GM18505 (cell line): Measurements from ENCODE around the gene DCP1A.
"Not testable (repeated sequence)": the region's sequence is repeated elsewhere in the genome, so short reads cannot be mapped to it uniquely, and the experiment has no call there.

Source experiments
- ATAC-seq: cut with Tn5 transposase; IDR thresholded peaks from one replicate; pipeline ENCODE4 v1.9.1; 2021; ENCODE audit not compliant: unreplicated experiment
- POLR2A ChIP-seq: IDR thresholded peaks from 4 replicates; pipeline ENCODE4 v1.6.1; 2011; ENCODE audit warnings: borderline replicate concordance; ENCODE audit not compliant: insufficient read depth, insufficient read length; ENCODE audit errors: extremely low read depth

DCP1A gene

DNA sequence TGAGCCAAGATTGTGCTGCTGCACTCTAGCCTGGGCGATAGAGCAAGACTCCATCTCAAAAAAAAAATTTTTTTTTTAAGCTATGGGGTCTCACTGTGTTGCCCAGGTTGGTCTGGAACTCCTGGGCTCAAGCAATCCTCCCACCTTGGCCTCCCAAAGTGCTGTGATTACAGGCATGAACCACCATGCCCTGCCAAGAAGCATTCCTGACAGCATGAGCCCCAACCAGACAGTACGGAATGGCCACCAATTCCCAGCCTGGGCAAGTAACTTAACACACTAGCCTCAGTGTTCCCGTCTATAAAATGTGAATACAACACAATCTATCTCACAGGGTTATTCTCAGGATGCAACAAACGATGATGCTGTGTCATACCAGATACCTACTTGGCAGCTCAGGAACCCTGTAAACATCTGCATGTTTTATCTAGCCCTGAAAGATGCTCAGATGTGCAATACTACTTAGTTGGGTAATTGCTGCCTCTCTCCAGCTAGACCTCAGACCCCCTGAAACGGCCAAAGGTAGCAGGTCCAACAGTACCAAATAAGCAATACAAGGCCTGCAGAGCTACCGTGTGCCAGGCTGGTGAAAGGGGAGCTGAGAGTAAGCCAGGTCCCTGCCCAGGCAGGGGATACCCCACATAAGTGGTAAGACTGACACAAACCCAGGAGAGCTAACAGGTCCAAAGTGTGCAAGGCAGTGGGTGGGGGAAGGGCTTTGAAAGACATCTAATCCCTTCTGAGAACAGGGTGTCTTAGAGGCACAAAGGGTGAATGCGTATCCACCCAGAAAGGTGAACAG, 93.4 kb downstream of the DCP1A start:
- no peak for TF ChIP-seq POLR2A

DNA sequence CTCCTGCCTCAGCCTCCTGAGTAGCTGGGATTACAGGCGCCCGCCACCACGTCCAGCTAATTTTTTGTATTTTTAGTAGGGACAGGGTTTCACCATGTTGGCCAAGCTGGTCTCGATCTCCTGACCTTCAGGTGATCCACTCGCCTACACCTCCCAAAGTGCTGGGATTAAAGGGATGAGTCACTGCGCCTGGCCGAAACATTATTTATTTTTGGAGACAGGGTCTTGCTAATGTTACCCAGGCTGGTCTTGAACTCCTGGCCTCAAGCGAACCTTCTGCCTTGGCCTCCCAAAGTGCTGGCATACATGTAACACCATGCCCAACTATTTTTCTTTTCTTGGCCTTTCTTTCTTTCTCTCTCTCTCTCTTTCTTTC, 94.4 kb downstream of the DCP1A start:
- not testable (repeated sequence) for ATAC-seq

More for the DNA sequence above, 93.4 kb downstream of the DCP1A start:
- no peak for ATAC-seq

DNA sequence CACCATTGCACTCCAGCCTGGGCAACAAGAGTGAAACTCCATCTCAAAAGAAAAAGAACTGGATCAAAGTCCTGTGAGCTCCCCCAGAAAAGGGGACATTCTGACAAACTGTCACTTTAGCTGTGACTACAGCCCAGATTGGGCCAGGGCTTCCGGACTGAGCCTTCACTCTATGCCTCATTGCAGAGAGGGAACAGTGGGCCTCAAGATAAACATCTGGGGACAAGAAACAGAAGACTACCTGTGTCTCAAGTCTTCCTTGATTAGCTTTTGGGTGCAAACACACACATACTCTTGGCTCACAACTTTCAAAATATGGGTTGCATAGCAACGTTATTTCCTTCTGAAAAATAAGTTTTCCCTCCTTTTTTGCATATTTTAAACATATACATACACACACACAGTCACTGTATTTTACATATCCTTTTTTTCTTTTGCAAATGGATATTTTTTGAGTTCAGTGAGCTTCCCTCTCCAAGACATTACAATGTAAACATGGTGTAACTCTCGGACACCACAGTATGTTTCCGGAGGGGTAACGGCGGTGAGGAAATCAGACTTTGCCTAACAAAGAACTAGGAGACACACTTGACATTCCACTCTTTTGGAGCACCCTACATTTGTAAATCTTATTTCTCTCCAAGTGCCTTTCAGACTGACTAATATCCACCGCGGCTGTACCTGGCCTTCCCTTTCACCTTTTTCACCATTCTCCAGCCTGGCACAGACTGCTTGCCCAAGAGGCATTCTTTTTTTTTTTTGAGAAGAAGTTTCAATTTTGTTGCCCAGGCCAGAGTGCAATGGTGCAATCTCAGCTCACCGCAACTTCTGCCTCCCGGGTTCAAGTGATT, 95.0 kb downstream of the DCP1A start:
- no peak for ATAC-seq

DNA sequence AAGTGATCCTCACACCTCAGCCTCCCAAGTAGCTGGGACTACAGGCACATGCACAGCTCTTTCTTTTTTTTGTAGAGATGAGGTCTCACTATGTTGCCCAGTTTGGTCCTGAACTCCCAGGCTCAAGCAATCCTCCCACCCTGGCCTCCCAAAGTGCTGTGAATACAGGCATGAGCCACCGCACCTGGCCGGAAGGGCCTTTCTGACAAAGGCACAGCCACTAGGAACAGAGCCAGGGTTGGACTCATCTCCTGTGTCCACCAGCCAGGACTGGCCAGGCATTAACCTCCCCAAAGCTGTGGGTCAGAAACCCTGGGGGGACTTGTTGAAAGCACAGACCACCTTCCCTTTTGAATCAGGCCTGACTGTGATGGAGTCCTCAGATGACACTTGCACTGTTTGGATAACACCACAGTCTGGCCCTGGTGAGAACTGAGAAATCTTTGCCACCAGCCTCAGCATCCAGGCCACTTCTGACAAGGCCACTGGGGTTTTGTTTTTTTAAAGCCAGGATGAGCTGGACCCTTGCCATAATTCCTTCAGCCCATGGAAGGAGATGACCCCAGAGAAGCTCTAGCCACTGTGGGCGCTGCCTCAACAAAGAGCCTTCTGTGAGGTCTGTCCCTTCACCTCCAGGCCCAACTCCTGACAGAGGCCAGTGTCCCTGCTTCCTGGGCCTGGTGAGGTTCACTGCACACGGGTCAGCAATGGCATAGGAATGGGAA, 96.3 kb downstream of the DCP1A start:
- TF ChIP-seq POLR2A, result no peak
- ATAC-seq, result no peak

More for the DNA sequence above, 95.0 kb downstream of the DCP1A start:
- no peak for TF ChIP-seq POLR2A

DNA sequence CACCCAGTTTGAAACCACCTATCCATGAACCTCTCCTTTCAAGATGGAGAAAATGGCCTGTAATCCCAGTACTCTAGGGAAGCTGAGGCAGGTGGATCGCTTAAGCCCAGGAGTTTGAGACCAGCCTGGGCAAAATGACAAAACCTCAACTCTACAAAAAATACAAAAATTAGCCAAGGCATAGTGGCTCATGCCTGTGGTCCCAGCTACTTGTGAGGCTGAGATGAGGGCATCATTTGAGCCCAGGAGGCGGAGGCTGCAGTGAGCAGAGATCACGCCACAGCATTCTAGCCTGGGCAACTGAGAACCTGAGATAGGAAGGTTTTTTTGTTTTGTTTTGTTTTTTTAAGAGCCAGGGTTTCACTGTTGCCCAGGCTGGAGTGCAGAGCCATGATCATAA, 96.9 kb downstream of the DCP1A start:
- TF ChIP-seq POLR2A, result no peak
- ATAC-seq, result no peak

DNA sequence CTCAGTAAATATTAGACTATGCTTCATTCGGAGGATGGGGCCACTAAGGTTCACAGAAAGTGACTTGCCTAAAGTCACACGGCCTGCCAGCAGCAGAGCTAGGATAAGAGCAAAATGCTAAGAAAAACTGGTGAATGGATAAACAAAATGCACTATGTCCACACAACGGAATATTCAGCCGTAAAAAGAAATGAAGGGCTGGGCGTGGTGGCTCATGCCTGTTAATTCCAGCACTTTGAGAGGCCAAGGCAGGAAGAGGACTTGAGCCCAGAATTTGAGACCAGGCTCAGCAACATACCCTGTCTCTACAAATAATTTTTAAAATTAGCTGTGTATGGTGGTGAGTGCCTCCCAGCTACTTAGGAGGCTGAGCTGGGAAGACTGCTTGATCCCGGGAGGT, 99.2 kb downstream of the DCP1A start:
- ATAC-seq, result no peak
- no peak for TF ChIP-seq POLR2A

DNA sequence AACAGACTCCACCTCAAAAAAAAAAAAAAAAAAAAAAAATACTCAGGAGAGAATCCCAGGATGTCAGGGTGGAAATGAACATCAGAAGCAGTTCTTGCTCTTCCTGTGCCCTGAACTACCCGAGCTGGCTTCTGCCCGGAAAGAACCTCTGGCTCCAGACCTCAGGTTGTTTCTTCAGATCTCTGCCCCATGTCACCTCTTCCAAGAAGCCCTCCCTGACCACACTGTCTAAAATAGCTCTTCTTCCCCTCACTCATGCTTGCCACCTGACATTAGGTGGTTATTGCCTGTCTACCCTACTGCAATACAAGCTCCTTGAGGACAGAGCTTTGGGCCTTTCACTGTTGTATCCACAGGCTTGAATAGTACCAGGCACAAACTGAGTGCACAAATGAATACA, 99.7 kb downstream of the DCP1A start:
- TF ChIP-seq POLR2A, result no peak
- ATAC-seq, result no peak

DNA sequence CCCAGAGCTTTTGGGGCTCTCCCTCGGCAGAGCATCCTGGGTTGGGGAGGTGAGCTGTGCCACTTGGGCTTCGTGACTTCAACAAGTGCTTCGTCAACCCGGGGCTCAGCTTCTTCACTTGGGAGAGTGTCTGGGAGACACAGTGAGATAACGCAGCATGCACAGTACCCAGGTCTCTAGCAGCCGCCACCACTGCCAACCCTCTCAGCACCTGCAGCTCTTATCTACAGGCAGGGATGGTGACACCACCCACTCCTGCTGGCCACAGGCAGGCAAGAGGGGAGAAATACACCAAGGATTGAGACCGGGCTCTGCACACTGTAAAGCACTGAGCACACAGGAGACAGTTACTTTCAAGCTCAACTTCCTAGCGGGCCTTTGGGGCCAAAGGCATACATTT, 103.1 kb downstream of the DCP1A start:
- no peak for TF ChIP-seq POLR2A
- ATAC-seq, result no peak

DNA sequence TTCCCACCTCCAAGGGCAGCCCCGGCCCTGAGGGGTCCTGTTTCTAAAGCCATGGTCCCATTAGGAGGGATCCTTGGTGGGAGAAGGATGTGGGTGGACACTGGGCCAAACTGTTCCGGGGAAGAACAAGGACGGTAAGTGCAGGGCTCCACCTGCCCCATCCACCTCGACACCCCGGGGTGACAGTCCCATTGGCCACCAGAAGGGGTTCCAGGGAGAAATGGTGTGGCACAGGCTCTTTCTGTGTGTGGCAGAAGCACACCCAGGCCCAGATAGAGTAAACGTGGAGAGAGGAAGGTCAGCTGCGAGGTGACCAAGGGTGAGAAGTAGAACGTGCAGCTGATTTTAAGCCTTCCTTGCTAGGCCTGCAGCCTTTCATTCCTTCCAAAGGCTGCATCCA, 103.6 kb downstream of the DCP1A start:
- no peak for TF ChIP-seq POLR2A
- no peak for ATAC-seq

DNA sequence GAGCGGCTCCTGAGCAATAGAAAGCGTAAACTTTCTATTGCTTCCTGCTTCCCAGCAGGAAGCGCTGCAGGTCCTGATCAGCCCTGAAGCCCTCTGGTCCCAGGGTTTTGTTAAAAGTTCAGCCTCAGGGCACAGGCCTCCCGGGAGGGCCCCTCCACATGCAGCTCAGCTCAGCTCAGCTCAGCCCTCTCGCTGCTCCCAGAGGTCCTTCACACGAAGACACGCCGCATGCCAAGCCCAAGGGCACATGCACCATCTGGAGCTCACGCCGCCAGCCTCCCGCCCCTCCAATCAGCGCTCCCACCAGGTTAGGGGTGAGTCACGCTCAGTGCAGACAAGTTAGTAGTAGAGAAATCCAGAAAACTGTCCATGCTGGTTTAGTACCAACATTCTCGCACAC, 104.2 kb downstream of the DCP1A start:
- no peak for ATAC-seq
- TF ChIP-seq POLR2A, result no peak

DNA sequence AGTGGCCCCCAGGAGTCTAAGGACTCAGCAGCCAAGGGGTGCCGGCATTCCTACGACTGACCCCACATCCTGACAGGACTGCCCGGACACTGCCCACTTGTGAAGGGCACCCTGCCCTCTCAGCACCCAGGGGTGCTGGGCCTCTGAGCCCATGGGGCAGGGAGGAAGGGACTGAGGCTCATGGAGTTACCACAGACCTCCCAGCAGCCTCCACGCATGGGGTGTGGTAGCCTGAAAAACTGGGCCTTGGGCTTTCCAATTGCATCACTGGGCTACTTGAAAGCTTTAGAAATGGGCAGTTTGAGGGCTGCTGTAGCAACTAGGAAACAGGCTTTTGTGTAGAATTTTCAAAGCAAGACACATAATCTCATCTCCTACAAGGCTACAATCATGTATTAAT, 104.7 kb downstream of the DCP1A start:
- ATAC-seq, result no peak
- TF ChIP-seq POLR2A, result no peak

DNA sequence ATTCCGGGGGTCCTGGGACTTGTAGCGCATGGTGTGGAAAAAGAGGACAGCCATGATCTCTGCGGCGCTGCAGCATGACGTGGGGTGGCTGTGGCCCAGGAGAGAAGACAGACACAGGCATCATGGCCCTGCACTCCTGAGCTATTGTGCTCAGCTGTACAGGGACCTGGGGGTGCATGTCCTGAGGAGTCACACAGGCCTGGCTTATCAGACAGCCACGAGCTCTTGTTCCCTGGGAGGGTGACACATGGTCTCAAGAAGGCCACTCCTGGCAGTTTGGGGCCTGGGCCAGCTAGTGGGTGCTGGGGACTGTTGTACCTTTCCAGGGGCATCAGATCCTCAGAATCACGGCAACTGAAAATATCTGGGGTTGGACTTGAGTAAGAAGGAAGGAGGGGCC, 105.2 kb downstream of the DCP1A start:
- no peak for ATAC-seq
- no peak for TF ChIP-seq POLR2A
